ENCODE results near the gene DUSP6.

The DUSP6 gene

GRCh38 chr12:89307474-89308253 is 44.6 kb downstream of the DUSP6 start:
- intact Hi-C loops (cut with DNase I) = no loop called here
- no peak for DNase-seq

- no peak for DNase-seq
- intact Hi-C loops (cut with DNase I) = no loop called here
These were observed 45.4 kb downstream of the DUSP6 start for GRCh38 chr12:89306827-89307473.

- intact Hi-C loops (cut with DNase I) = no loop called here
- no peak for DNase-seq
These were observed 46.9 kb downstream of the DUSP6 start for GRCh38 chr12:89305373-89305772.

- intact Hi-C loops (cut with DNase I) = no loop called here
These were observed 52.4 kb downstream of the DUSP6 start for GRCh38 chr12:89299931-89300330.

GRCh38 chr12:89299417-89299816 is 52.9 kb downstream of the DUSP6 start:
- no peak for DNase-seq
- intact Hi-C loops (cut with DNase I) = no loop called here

More at GRCh38 chr12:89299931-89300330, 52.4 kb downstream of the DUSP6 start:
- DNase-seq = no peak
